Heart left ventricle (tissue), 16 donors: ENCODE data around the gene LYST. TPM values are rescaled to one million over a fixed set of nuclear protein-coding genes. Genes with fewer than 3 reads are reported as not detected.
"Not testable (repeated sequence)": the region's sequence is repeated elsewhere in the genome, so short reads cannot be mapped to it uniquely, and the experiment has no call there.

Source experiments
- ATAC-seq, 4 donors: fragments of 200-7000 bp; cut with Tn5 transposase; one replicate each; pipeline ENCODE4 v1.9.1; 2020 to 2022; ENCODE audit warnings: moderate library complexity in 4 of 4, mild to moderate bottlenecking in 3 of 4, moderate number of reproducible peaks in 1 of 4
- DNase-seq, 5 donors: peaks; one replicate each; pipeline ENCODE4 v3.0.0-alpha.2; 2020
- H3K27ac ChIP-seq, 12 donors: fragments of 200-600 bp; sonication (generic) in 4 of 12; one replicate each; pipeline versions ENCODE4 v1.5.0 to v1.8.0; 2016 to 2022; ENCODE audit warnings: mild to moderate bottlenecking in 2 of 12
- H3K27me3 ChIP-seq, 9 donors: fragments of 200-600 bp; sonication (generic) in 2 of 9; one replicate each; pipeline versions ENCODE4 v1.5.1 to v1.8.0; 2016 to 2022; ENCODE audit warnings: mild to moderate bottlenecking in 3 of 9
- H3K36me3 ChIP-seq, 9 donors: fragments of 200-600 bp; sonication (generic) in 2 of 9; one replicate each; pipeline versions ENCODE4 v1.5.0 to v1.8.0; 2018 to 2022; ENCODE audit warnings: mild to moderate bottlenecking in 2 of 9
- H3K4me1 ChIP-seq, 12 donors: fragments of 200-600 bp; sonication (generic) in 4 of 12; one replicate each; pipeline versions ENCODE4 v1.5.0 to v1.8.0; 2016 to 2022; ENCODE audit warnings: mild to moderate bottlenecking in 3 of 12
- H3K4me3 ChIP-seq, 12 donors: fragments of 200-600 bp; sonication (generic) in 4 of 12; one replicate each; pipeline versions ENCODE4 v1.5.0 to v1.8.0; 2017 to 2022; ENCODE audit warnings: mild to moderate bottlenecking in 9 of 12, moderate library complexity in 4 of 12
- H3K9me3 ChIP-seq, 12 donors: fragments of 200-600 bp; sonication (generic) in 4 of 12; one replicate each; pipeline versions ENCODE4 v1.5.0 to v1.8.0; 2016 to 2022; ENCODE audit warnings: mild to moderate bottlenecking in 1 of 12
- POLR2A ChIP-seq, 2 donors: fragments of 450-650 bp; IDR thresholded peaks; one replicate each; pipeline ENCODE4 v1.6.1; 2017; ENCODE audit warnings: antibody characterized with exemption in 2 of 2, mild to moderate bottlenecking in 2 of 2, moderate library complexity in 2 of 2
- WGBS, 4 donors: extraction: QIAGEN DNeasy Blood & Tissue Kit in 2 of 4; methylation state at CpG; one replicate each; pipeline versions ENCODE4 v1.1.5 to v1.1.7; 2013 to 2018; 5-methylcytosine and 5-hydroxymethylcytosine counted together
- intact Hi-C, 10 donors: fragments of 100-400 bp; cut with DNase I; formaldehyde crosslinking; loops; one replicate each; pipeline versions ENCODE4 v1.11.1 to v1.14.2; 2022
- polyA plus RNA-seq, 2 donors: library from polyadenylated mRNA; stranded (reverse); fragments of 200-250 nt; gene quantifications; one replicate each; pipeline ENCODE4 v1.2.3, GENCODE V29; 2013
- total RNA-seq, 9 donors: library from RNA; depleted of rRNA in 2 of 9; stranded (reverse); fragments of >200 nt in 2 of 9; fragmentation: NEBNext Ultra II Directional in 3 of 9; extraction: Animal tissue kit (Norgen Biotek cat#: 25700) in 3 of 9; gene quantifications; one replicate each; pipeline versions ENCODE4 v1.1.0 to v1.2.4, GENCODE V29; 2016 to 2023
- TF ChIP-seq, protein P1 (sequence below), 12 donors: fragments of 200-600 bp; sonication (generic) in 4 of 12; IDR thresholded peaks; one replicate each; pipeline versions ENCODE4 v1.5.0 to v1.8.0; 2018 to 2022; ENCODE audit warnings: antibody characterized with exemption in 12 of 12, mild to moderate bottlenecking in 5 of 12
- donor health status: ischemic (EF 13 %, LVEDD 7.1; RV severe dilation, severe dysfunction).
- donor health status: healthy with polysubstance abuse.
- donor health status: DM: no; HTN: yes; CAD: no.
- donor health status: DM: no; HTN: no; CAD: no.
- donor health status: ischemic (EF 25% LVEDD 6.9; RV normal size, moderate dysfunction).
- donor health status: ischemic (EF 25% LVEDD 5.7; RV mildly dilated, moderate dysfunction).
- donor health status: healthy.
- donor health status: DM: yes; HTN: yes; CAD: no.
- donor health status: ischemic (EF 35%, LVEDD 5.7; RV mildly dilated, moderate dysfunction).
- donor health status: nonischemic (EF 11% LVEDD 7.7; RV severe dilation, severe dysfunction).
- donor health status: DM: yes; HTN: yes; CAD: no.
- donor health status: PGD.
- donor health status: ischemic (EF 29% LVEDD 5.4; RV normal size, mild dysfunction).
- donor health status: nonischemic (EF 23%, LVEDD 6.1; RV moderate dilation, normal function).

Gene LYST
- total and polyA plus RNA-seq, 11 donors, result 3.4 to 22.5 (median 11.2) TPM

DNA sequence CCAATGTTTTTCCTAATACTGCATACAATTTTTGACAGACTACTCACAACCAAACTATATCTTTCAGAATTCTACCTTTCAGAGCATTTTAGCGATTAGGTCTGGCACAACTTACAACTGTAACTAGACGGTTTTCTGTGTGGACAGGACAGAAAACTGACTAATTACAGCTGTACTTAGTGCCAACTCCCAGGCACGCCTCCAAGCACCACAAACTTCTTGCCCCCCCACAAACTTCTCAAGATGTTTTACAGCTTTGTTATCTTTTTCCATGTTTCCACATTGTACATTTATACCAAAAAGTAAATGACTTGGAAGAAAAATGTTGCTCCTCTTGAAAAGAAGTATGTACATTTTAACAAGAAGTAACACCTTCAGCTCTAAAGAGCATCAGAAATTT is 13.8 kb downstream of the LYST start:
- Histone ChIP-seq H3K4me3 (no peak overlapping the region), H3K36me3 (no peaks in the 10 kb centered on the region), H3K27me3 (no peaks in the 10 kb centered on the region), H3K4me1 (peaks cover 0 to 81% (median 17%) of the 10 kb centered on the region in 12 donors), H3K9me3 (no peaks in the 10 kb centered on the region), H3K27ac (no peak overlapping the region)
- no peak for DNase-seq
- TF ChIP-seq, protein P1, sequence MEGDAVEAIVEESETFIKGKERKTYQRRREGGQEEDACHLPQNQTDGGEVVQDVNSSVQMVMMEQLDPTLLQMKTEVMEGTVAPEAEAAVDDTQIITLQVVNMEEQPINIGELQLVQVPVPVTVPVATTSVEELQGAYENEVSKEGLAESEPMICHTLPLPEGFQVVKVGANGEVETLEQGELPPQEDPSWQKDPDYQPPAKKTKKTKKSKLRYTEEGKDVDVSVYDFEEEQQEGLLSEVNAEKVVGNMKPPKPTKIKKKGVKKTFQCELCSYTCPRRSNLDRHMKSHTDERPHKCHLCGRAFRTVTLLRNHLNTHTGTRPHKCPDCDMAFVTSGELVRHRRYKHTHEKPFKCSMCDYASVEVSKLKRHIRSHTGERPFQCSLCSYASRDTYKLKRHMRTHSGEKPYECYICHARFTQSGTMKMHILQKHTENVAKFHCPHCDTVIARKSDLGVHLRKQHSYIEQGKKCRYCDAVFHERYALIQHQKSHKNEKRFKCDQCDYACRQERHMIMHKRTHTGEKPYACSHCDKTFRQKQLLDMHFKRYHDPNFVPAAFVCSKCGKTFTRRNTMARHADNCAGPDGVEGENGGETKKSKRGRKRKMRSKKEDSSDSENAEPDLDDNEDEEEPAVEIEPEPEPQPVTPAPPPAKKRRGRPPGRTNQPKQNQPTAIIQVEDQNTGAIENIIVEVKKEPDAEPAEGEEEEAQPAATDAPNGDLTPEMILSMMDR (IDR thresholded peaks at IDR 0.05), result no peak
- TF ChIP-seq POLR2A (IDR thresholded peaks at IDR 0.05), result no peak
- whole genome bisulfite sequencing, 4 donors, result 52 to 74% (median 68%) methylated on average over 3 of the region's 3 CpGs
- no peak for ATAC-seq
- intact Hi-C loops, result no loop called here

DNA sequence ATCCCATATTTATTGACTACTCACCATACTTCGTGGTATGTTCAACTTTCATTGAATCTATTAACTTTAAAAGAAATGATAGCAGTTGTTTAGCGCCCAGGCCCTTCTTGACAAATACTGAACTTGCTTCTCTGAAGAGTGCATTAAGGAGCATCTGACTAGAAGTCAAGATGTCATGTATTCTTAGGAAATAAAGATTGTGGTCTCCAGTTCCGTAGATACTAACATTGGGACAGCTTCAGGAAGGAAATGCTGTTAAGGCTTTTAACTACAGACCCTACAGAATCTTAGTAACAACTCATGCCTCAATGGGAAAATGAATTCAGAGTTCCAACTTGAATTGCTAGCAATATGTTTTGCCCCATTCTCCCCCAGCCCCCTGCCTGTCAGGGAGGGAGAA is 14.8 kb downstream of the LYST start:
- Histone ChIP-seq H3K36me3 (no peaks in the 10 kb centered on the region), H3K9me3 (peaks cover 0 to 8% (median 2%) of the 10 kb centered on the region in 12 donors), H3K4me1 (peaks cover 0 to 80% (median 17%) of the 10 kb centered on the region in 12 donors), H3K4me3 (no peak overlapping the region), H3K27me3 (no peaks in the 10 kb centered on the region), H3K27ac (no peak overlapping the region)
- 89 to 93% (median 89%) methylated on average over 3 of the region's 3 CpGs for WGBS, 4 donors
- ATAC-seq, result no peak
- TF ChIP-seq, protein P1 (IDR thresholded peaks at IDR 0.05), result no peak
- no peak for TF ChIP-seq POLR2A (IDR thresholded peaks at IDR 0.05)
- DNase-seq, result no peak
- intact Hi-C loops, result no loop called here

DNA sequence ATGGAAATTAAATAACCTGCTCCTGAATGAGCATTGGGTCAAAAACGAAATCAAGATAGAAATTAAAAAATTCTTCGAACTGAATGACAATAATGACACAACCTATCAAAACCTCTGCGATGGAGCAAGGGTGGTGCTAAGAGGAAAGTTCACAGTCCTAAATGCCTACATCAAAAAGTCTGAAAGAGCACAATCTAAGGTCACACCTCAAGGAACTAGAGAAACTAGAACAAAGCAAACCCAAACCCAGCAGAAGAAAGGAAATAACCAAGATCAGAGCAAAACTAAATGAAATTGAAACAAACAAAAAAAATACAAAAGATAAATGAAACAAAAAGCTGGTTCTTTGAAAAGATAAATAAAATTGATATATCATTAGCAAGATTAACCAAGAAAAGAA is 18.5 kb downstream of the LYST start:
- intact Hi-C loops, result loop anchor here in 1 of 10 donors (10.0 kb wide), 1 partner anchor 333 kb away; no protein-coding TSS in a partner anchor
- not testable (repeated sequence) for H3K27me3 ChIP-seq, H3K4me3 ChIP-seq, ATAC-seq, H3K36me3 ChIP-seq, DNase-seq
- Histone ChIP-seq H3K4me1 (peaks cover 0 to 77% (median 19%) of the 10 kb centered on the region in 12 donors), H3K27ac (peak overlapping the region in 1 of 12 donors; percentile 47), H3K9me3 (peaks cover 0 to 14% (median 3%) of the 10 kb centered on the region in 12 donors)
- 92 to 93% (median 92%) methylated on average over 3 of the region's 3 CpGs for WGBS, 4 donors

DNA sequence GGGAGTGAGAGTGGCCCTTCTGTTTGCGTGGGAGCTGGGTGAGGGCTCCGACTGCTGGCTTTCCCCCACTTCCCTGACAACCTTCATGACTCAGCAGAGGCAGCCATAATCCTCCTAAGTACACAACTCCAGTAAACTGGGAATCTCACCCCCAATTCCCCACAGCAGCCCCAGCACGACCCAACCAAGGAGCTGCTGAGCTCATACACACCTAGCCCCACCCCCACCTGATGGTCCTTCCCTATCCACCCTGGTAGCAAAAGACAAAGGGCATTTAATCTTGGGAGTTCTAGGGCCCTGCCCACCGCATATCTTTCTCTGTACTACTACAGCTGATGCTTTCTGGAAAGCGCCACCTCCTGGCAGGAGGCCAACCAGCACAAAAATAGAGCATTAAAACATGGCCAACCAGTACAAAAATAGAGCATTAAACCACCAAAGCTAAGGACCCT is 21.0 kb downstream of the LYST start:
- H3K9me3 ChIP-seq, result peaks cover 0 to 14% (median 3%) of the 10 kb centered on the region in 12 donors
- H3K4me1 ChIP-seq, result peaks cover 0 to 81% (median 35%) of the 10 kb centered on the region in 12 donors
- TF ChIP-seq, protein P1 (IDR thresholded peaks at IDR 0.05), result peak in 1 of 12 donors; percentile 26
- H3K4me3 ChIP-seq, H3K36me3 ChIP-seq, H3K27me3 ChIP-seq: not testable (repeated sequence)
- peak in 2 of 5 donors; percentile 25 to 40 for DNase-seq
- intact Hi-C loops, result loop anchor here in 1 of 10 donors (10.0 kb wide), 1 partner anchor 331 kb away; no protein-coding TSS in a partner anchor
- WGBS, 4 donors, result 45 to 64% (median 57%) methylated on average over 5 of the region's 5 CpGs
- peak; percentile 55 to 75 (median 73) for ATAC-seq
- H3K27ac ChIP-seq, result peak overlapping the region in 4 of 12 donors; percentile 10 to 33 (median 18)

DNA sequence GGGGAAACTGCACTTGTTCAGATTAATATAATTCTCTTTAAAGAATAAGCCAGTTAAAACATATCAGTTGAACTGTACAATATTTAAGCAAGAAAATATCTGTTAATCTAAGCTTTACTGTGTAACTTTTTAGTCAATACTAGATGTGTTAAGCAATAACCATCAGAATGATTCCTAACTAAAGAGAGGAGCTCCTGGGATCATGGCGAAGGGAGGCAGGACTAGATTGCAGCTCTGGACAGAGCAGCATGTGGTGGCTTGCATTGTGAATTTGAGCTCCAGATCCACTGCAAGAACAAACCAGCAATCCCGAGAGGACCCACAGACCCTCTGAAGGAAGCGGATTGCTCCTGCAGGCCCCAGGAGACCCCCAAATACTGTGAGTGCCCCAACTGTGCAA is 21.9 kb downstream of the LYST start:
- TF ChIP-seq, protein P1 (IDR thresholded peaks at IDR 0.05), result no peak
- no peak for TF ChIP-seq POLR2A (IDR thresholded peaks at IDR 0.05)
- intact Hi-C loops, result loop anchor here in 1 of 10 donors (10.0 kb wide), 1 partner anchor 330 kb away; no protein-coding TSS in a partner anchor
- Histone ChIP-seq H3K4me3 (no peak overlapping the region), H3K4me1 (peaks cover 0 to 85% (median 35%) of the 10 kb centered on the region in 12 donors), H3K9me3 (peaks cover 0 to 14% (median 3%) of the 10 kb centered on the region in 12 donors), H3K36me3 (no peaks in the 10 kb centered on the region), H3K27ac (no peak overlapping the region), H3K27me3 (no peaks in the 10 kb centered on the region)
- ATAC-seq (no peak), DNase-seq (no peak)
- 91 to 100% (median 93%) methylated on average over 1 to 3 of the region's 3 CpGs for WGBS, 4 donors
